ENCODE data around the gene DNAJC5.
"Not testable (repeated sequence)": the region's sequence is repeated elsewhere in the genome, so short reads cannot be mapped to it uniquely, and the experiment has no call there.

The DNAJC5 gene

DNA sequence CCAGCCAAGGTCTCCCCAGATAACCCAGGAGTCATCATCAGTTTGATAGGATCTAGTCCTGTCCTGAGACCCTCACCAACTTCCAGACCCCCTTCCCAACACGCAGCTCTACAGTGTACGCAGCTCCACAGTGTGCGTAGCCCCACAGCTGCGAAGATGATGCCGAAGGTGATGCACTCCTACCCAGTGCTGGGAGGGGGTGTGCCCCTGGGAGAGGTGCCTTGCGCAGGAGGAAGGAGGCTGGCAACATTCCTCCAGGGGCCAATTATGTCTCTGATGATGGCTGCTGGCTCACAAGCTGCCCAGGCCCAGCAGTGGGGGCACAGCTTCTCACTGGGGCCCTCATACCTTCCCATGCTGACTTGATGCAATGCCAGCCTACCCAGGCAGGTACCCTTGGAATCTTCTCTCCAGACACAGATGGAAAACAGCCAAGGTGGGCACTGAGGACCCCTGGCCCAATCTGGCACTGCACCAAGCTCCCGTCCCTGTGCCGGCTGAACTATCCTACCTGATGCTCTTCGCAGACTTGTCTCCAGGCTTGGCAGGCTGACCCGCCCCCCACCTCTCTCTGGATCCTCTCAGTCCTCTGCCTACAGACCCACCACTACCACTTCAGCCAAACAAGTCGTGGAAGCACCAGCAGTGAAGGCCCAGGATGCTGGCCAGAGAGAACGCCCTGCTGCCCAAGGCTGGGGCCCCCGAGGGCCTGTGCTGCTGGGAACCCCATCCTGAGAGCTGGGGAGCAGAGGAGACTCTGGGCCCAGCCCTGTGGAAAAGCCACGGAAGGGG lies 73.4 kb downstream of the DNAJC5 start:
- DNase-seq (ENCODE audit: low read depth, low spot score), result no peak

DNA sequence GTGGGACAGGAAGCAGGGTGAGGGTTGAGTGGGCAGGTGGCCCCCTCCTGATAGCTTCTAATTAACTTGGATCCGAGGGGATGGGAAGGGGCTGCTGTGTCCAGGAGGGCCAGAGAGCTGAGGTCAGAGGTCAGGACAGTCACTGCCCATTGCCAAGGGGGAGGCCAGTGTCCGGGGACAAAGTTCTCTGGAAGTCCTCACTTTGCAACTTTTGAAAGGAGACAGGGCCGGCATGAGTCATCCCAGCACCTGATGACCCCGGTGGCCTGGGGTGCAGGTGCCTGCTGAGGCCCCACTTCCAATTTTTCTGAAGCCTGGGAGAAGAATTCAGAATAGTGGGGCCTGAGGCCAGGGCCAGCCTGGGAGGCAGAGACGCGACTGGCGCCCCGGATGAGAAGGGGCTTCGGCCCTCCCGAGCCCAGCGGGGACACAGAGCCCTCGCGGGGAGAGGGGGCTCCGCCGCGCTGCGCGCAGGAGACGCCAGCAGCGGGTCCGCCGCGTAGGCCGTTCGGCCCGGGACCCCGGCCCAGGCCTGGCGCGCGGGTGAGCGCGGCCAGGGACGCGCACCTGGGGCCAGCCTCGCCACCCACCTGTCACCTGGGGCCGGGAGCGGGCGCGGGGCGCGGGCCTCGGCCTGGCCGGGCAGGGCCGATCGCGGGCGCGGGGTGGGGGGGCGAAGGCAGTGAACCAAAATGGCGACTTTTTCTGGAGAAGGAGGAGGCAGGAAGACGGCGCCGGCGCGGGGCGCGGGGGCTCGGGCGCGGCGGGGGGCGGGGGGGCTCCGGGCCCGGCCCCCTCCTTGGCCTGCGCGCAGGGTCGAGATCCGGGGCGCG lies 74.2 kb downstream of the DNAJC5 start:
- DNase-seq (ENCODE audit: low read depth, low spot score), result no peak

DNA sequence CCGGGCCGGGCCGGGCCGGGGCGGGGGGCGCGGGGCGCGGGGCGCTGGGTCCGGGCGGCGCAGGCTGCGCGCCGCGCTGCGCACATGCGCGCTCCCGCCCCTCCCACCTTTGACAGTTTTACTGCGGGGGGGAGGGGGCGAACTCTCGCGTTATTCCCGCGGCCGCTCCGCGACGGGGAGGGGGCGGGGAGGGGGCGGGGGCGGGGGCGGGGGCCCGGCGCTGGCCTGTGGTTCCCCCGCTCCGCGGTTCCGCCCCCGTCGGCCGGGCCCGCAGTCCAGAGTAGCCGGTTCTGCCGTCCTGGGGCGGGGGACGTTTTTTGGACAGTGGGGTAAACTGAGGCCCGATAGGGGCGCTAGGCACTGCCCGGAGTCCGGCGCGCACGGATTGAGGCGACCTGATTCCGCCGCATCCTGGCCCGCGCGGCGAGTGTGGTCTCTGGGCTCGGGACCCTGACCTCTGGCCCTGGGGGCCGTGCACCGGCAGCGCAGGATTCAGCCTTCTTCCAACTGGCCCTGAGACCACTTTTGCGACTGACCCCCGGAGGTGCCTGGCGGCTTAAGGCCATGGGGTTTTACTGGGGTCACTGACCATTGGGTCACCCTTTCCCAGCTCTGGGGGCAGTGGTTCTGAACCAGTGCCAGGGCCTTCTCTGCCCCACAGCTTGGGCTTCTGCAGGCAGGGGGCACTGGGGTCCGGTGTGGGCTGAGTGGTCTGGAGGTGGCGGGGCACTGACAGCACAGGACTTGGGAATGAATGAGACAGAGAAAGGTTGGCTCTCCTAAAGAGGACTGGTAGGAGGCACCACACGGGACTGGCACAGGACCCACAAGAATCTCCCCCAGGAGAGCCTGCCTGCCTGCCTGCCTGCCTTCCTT lies 75.2 kb downstream of the DNAJC5 start, which contains the start of gene ZNF512B:
Gene ZNF512B, minus strand, starts transcription at position 93 of the 876 bp plus-strand sequence. CDS start 1,980 bp downstream, outside the sequence.
- no peak for DNase-seq (ENCODE audit: low read depth, low spot score)

DNA sequence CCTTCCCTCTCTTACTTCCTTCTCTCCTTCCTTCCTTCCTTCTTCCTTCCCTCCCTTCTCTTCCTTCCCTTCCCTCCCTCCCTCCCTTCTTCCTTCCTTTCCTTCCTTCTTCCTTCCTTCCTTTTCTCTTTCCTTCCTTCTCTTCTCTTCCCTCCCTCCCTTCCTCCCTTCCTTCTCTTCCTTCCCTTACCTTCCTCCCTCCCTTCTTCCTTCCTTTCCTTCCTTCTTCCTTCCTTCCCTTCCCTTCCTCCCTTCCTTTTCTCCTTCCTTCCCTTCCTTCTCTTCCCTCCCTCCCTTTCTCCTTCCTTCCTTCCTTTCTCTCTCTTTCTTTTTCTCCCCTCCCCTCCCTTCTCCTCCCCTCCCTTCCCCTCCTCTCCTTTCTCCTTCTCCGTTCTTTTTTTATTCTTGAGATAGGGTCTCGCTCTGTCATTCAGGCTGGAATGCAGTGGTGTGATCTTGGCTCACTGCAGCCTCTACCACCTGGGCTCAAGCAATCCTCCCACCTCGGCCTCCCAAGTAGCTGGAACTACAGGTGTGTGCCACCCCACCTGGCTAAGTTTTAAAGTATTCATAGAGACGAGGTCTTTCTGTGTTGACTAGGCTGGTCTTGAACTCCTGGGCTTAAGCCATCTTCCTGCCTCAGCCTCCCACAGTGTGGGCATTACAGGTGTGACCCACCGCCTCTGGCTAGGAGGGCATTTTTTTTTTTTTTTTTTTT lies 75.9 kb downstream of the DNAJC5 start:
- DNase-seq (ENCODE audit: low read depth, low spot score), result no peak

DNA sequence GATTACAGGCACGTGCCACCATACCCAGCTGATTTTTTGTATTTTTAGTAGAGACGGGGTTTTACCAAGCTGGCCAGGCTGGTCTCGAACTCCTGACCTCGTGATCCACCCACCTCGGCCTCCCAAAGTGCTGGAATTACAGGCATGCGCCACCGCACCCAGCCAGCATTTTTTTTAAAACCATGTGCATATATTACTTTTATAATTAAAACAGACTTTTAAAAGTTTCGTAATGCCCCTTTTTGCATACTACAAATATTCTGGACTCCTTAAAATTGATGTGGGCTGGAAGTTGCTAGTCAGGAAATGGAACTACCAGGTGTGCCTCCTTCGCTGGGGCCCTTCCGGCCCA lies 77.0 kb downstream of the DNAJC5 start:
- not testable (repeated sequence) for DNase-seq (ENCODE audit: low read depth, low spot score)

DNA sequence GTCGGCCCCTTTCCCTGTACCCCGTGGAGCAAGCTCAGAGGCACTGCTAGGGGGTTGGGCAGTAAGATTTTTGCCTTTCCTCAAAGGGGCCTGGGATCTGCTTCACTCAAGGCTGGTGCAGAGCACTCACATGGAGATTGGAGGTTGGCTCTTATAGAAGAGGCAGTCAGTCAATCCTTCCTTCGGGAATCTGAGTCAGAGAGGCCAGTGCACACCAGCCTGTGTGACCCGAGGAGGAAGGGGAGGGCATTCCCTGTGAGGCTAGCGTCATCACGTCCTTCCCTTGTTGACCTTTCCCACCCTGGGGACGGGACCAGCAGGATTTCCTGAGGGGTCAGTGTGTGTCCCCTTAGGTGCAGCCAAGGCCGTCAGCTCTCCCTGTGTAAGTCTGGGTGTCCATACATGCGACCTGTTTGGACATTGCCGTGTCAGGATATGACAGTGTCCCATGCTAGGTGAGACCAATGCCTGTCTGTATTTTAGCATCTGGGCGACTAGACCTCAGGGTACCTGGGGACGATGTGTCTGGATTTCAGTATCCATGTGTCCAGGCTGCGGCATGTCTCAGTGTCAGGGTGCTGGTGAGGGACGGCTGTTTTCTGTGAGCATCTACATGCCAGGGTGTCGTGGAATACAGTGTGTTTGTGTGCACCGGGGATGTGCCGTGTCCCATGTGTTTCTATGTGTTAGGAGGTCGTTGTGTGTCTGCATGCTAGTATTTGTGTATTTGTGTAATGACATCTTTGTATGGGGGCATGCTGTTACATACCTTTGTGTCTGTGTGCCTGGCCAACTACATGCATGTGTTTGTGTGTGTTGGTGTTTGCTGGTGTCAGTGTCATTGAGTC lies 77.6 kb downstream of the DNAJC5 start:
- no peak for DNase-seq (ENCODE audit: low read depth, low spot score)

DNA sequence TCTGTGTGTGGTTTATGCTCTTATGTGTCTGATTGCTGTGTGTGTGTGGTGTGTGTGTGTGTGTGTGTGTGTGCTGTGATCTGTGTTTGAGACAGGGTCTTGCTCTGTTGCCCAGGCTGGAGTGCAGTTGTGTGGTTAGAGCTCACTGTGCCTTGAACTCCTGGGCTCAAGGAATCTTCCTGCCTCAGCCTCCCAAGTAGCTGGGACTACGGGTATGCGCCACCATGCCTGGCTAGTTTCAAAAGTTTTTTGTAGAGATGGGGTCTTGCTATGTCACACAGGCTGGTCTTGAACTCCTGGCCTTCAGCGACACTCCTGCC lies 78.2 kb downstream of the DNAJC5 start:
- DNase-seq (ENCODE audit: low read depth, low spot score), result no peak

DNA sequence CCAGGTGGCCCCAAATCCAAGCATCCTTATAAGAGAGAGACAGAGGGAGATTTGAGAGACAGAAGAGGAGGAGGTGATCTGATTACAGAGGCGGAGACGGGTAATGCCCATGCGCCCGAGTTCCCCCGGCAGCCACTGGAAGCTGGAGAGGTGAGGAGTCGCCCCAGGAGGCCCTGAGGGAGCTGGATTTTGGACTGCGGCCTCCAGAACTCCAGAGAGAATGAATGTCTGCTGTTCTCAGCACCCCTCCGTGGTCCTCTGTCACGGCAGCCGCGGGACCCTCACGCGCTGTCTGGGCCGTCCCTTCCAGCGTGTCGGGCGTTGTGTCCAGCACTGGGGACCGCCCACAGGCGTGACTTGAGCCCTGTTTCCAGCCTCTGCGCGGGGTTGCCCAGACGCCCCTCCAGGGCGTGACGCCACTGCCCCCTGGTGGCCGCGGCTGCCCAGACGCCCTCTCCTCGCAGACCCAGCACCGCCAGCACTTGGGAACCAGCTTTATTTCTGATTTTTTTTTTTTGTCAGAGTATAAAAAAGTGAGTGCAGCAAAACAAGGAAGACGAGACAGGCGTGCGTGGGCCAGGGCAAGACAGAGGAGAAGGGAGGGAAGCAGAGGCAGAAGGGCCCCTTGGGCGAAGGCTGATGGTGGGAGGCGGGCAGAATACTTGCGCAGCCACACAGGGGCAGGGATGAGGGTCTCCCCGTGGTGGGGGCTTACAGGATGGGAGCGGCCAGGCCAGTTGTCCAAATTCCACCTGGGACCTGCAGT lies 78.9 kb downstream of the DNAJC5 start:
- no peak for DNase-seq (ENCODE audit: low read depth, low spot score)

DNA sequence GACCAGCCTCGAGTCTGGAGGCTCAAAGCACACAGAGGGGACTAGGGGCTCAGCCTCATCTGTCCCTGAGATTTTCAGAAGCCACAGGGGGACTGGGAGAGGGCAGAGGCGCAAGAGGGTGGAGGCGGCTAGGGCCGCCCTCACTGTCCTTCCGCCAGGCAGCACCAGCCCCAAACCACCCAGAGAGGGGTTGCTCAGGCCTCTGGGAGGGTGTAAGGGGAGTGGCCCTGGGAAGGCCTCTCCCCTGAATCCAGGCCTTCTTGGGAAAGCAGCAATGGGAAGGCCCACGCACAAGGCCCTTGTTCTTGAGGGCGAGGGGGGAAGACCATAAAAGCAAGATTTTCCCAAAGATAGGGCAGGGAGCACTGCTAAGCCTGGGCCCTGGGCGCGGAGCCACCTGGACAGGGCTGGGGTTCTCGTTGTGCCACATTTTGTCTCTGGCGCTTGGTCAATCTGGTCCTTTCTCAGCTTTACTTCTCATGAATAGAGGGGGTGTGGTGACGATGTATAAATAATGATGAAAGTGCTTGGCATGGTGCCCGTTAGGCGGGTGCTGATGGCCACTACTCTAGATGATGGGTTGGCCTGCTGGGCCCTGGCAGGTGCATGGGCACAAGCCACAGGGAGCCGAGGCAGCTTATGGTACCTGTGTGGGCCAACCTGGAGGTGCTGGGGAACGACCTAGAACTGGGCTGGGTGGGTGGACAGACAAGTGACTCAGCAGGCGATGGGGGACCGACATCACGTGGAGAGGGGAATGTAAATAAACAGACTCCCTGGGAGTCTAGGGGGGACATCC lies 79.7 kb downstream of the DNAJC5 start:
- no peak for DNase-seq (ENCODE audit: low read depth, low spot score)

DNA sequence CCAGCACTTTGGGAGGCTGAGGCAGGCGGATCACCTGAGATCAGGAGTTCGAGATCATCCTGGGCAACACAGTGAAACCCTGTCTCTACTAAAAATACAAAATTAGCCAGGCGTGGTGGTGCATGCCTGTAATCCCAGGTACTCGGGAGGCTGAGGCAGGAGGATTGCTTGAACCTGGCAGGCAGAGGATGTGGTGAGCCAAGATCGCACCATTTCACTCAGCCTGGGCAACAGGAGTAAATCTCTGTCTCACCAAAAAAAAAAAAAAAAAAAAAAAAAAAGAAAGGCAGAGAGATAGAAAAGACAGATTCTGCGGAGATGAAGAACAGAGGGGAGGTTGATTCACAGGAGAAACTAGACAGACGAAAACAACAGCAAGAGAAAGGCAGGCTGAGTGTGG lies 81.6 kb downstream of the DNAJC5 start:
- DNase-seq (ENCODE audit: low read depth, low spot score), result not testable (repeated sequence)

DNA sequence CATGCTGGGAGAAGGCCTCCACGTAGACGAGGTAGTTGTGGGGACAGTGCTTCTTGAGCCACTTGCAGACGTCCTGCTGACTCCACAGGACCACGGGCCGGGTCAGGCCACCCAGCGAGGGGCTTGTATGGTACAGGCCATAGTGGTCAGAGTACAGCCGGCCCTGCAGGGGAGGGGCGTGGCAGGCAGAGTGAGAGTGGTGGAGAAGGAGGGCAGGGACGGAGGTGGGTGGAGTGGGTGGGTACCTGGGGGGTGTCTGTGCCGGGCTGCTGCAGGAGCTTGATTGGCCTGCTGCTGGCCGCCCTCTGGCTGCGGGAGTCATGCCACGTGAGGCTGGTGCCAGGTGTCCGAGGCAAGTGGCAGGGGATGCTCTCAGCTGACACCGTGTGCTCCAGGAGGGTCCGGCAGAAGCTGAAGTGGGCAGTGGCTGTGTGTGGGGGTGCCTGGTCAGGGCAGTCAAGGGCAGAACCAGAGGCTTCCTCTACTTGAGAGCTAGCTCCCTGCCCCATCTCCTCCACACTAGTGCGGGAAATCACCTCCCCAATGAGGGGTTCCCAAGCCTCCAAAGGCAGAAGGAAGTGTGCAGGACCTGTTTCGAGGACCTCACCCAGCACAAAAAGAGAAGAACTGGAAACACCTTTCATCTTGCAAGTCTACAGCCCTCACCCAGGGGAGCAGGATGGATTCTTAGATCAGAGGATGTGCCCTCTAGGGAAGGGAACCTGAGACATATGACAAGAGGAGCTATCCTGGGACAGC lies 82.2 kb downstream of the DNAJC5 start:
- DNase-seq (ENCODE audit: low read depth, low spot score), result no peak

DNA sequence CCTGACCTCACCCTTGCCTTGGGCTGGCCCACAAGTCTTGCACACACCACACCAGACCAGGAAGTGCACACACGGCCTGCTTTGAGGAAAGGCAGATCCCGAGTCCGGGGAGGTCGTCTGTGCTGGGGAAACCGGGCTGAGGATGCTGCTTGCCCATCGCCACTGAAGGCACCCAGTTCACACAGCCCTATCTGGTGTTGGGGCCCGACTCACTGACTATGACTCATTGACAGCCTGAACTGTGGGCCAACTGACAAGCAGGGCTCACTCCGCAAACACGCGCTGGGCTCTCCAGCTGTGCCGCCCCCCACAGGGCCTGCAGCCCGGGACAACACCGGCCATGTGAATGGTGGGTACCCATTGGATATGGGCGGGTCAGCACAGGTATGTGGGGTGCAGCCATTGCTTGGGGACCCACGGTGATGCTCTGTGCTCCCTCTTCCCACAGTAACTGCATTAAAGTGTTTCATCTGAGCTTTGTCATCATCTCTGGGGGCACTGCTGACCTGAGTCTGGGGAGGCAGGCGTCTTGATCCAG lies 82.9 kb downstream of the DNAJC5 start:
- no peak for DNase-seq (ENCODE audit: low read depth, low spot score)

DNA sequence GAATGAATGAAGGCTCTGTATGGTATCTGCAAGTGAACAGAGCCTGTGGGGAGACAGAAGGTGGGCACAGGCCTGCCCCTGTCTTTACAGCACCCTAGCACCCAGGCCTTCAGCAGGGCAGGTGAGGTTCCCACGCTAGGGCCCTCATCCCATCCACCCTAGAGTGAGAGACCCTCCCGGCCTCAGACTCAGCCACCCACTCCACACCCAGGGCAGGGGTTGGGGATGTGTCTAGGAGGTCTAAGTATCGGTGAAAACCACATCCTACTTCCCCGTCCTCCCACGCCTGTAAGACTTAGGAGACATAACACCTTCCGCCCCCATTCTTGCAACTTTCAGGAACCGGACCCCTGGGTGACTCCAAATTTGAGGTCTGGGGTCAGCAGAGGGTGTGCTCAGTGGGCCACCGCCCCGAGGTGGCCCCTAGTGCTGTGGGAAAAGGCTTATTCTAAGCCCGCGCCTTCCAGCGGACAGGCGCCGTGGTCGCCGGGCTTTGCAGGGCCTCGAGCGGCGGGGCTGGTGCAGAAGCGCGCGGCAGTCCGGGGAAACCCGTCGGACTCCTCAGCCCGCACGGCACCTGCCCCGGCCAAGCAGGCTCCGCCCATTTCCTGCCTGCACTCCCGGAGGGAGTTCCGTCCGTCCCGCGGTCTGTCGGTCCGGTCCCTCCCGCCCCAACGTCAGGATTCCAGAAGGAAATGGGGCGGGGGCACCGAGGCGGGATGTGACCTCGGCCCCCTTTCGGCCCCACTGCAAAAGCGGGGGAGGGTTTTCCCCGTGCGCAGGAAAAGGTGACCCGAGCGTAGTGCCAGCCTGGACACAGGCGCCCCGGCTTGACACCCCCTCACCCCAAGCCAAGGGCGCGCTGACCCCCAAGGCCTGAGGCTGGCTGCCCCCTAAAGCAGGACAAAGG lies 83.6 kb downstream of the DNAJC5 start:
- no peak for DNase-seq (ENCODE audit: low read depth, low spot score)

DNA sequence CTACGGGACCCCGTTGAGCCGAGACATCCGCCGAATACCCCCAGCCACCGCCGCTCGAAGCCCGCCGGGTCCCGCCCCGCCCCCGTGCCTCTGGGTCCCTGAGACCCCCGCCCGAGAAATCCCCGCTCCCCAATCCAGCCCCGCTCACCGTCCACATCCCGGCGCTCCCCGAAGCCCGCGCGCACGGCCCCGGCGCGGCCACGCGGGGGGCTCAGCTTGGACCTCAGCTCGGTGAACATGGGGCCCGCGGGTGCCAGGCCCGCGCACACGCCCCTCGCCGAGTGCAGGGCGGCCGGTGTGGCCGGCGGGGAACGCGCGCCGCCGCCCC lies 84.3 kb downstream of the DNAJC5 start:
- no peak for DNase-seq (ENCODE audit: low read depth, low spot score)

DNA sequence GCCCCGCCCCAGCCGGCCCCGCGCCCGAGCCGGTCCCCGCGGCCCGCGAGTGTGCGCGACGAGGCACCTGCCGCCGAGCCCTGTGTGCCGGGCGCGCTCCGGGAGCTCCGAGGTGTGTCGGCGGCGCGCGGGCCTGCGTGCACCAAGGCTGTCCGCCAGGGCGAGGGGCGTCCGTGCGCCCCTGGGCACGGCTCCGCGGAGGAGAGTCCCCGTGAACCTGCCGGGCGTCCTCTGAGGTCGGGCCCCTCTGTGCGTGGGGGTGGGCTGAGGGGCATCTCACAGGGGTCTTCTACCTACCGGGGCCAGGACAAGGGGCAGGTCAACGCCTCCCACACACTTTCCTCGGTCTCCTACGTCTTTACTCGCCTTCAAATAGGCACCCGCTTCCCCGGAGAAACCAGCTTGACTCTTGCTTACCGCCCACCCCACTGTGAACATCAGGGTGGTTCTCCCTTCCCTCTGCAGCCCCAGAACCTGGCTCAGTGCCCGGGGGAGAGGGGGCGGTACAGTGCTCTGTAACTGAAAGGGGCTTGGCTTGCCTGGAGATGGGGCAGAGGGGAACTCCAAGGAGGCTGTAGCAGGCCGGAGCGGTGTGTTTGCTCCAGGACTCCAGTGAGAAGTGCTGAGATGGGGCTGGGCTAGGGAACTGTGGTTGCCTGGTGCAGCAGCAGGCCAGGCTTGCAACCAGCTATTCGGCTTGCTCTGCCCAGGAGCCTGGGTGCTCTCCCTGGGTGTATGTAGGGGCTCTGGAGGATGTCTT lies 84.8 kb downstream of the DNAJC5 start, which contains the start of gene SAMD10:
Gene SAMD10, minus strand, starts transcription at position 86 of the 760 bp plus-strand sequence. CDS start 175 bp downstream, outside the sequence.
- DNase-seq (ENCODE audit: low read depth, low spot score), result no peak

DNA sequence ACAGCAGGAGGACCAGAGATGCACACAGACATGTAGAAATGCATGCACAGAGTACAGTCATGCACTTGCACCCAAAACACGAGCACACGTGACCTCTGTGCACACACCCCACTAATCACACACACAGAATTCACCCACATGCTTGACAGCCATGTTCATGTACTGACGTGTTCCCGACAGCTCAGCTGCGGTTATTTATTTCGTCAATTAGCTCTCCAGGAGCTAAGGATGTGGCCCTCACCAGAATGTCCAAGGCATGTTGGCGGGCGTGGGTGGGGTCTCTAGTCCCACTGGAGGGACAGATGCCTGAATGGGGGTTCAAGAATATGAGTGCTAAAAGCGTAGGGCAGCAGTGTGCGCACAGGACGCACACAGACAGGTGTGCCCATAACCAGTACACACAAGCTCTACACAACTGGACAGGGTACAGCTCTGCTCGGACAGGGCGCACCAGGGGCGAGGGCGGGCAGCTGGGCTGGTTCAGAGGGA lies 85.4 kb downstream of the DNAJC5 start:
- no peak for DNase-seq (ENCODE audit: low read depth, low spot score)

All from smooth muscle cell of the brain vasculature (primary cell).